GM21737 (cell line): ENCODE data around the gene DIABLO.

ENCODE experiments used
- ATAC-seq: cut with Tn5 transposase; IDR thresholded peaks from one replicate; pipeline ENCODE4 v1.9.1; 2021; ENCODE audit warnings: mild to moderate bottlenecking, moderate library complexity; ENCODE audit not compliant: unreplicated experiment

DIABLO gene

GRCh38 chr12:122159882-122160281 lies 66.0 kb downstream of the DIABLO start:
- no peak for ATAC-seq

- no peak for ATAC-seq
Observed at GRCh38 chr12:122158700-122159285, 67.1 kb downstream of the DIABLO start.
